HEK293 (cell line): ENCODE measurements around the gene AK8.

ENCODE experiments used
- CTCF ChIP-seq: fragments of 450-650 bp; formaldehyde crosslinking; IDR thresholded peaks from 2 replicates; pipeline ENCODE4 v1.5.1; 2016; ENCODE audit warnings: missing biosample characterization, missing genetic modification characterization
- ELK4 ChIP-seq: IDR thresholded peaks from 2 replicates; pipeline ENCODE4 v1.6.1; 2011; ENCODE audit warnings: mild to moderate bottlenecking, low read depth, low read length, borderline replicate concordance
- MZF1 ChIP-seq: fragments of 450-650 bp; formaldehyde crosslinking; IDR thresholded peaks from 2 replicates; pipeline ENCODE4 v1.5.1; 2017; ENCODE audit warnings: missing biosample characterization, missing genetic modification characterization, borderline replicate concordance
- PRDM10 ChIP-seq: fragments of 450-650 bp; formaldehyde crosslinking; IDR thresholded peaks from 2 replicates; pipeline ENCODE4 v1.5.1; 2016; ENCODE audit warnings: missing biosample characterization, missing genetic modification characterization
- ZFP37 ChIP-seq: fragments of 450-650 bp; formaldehyde crosslinking; IDR thresholded peaks from 2 replicates; pipeline ENCODE4 v1.5.1; 2016; ENCODE audit warnings: missing biosample characterization, missing genetic modification characterization
- ZNF148 ChIP-seq: fragments of 450-650 bp; formaldehyde crosslinking; IDR thresholded peaks from 2 replicates; pipeline ENCODE4 v1.5.0; 2017; ENCODE audit warnings: missing biosample characterization, missing genetic modification characterization, borderline replicate concordance
- ZNF202 ChIP-seq: fragments of 450-650 bp; formaldehyde crosslinking; IDR thresholded peaks from 2 replicates; pipeline ENCODE4 v1.5.1; 2016; ENCODE audit warnings: missing biosample characterization, missing genetic modification characterization, borderline replicate concordance
- ZNF280D ChIP-seq: fragments of 450-650 bp; formaldehyde crosslinking; IDR thresholded peaks from 2 replicates; pipeline ENCODE4 v1.5.1; 2016; ENCODE audit warnings: missing biosample characterization, missing genetic modification characterization
- ZNF292 ChIP-seq: fragments of 450-650 bp; formaldehyde crosslinking; IDR thresholded peaks from 2 replicates; pipeline ENCODE4 v1.5.1; 2016; ENCODE audit warnings: low read depth, missing biosample characterization, missing genetic modification characterization, borderline replicate concordance
- ZNF664 ChIP-seq: fragments of 450-650 bp; formaldehyde crosslinking; IDR thresholded peaks from 2 replicates; pipeline ENCODE4 v1.5.1; 2016; ENCODE audit warnings: missing biosample characterization, missing genetic modification characterization
- ZNF747 ChIP-seq: fragments of 450-650 bp; formaldehyde crosslinking; IDR thresholded peaks from 2 replicates; pipeline ENCODE4 v1.5.1; 2016; ENCODE audit warnings: missing biosample characterization, missing genetic modification characterization
- ZNF768 ChIP-seq: fragments of 450-650 bp; formaldehyde crosslinking; IDR thresholded peaks from 2 replicates; pipeline ENCODE4 v1.5.1; 2018; ENCODE audit warnings: missing biosample characterization, mild to moderate bottlenecking, missing genetic modification characterization

GRCh38 chr9:132858751-132859150, 19.3 kb downstream of the AK8 start:
- TF ChIP-seq ZNF664 (tag by site-specific recombination) (no peak), PRDM10 (tag by site-specific recombination) (no peak), CTCF (no peak), MZF1 (tag by site-specific recombination) (no peak), ZNF292 (tag by site-specific recombination) (no peak), ZFP37 (tag by site-specific recombination) (no peak), ZNF768 (tag by site-specific recombination) (no peak), ELK4 (no peak), ZNF202 (tag by site-specific recombination) (no peak), ZNF747 (tag by site-specific recombination) (no peak), ZNF148 (no peak), ZNF280D (no peak)
